Psoas muscle (tissue), 8 donors: ENCODE results near the gene NUDT19. TPM values are rescaled to one million over a fixed set of nuclear protein-coding genes. Genes with fewer than 3 reads are reported as not detected.

Experiments used
- ATAC-seq, 4 donors: fragments of 200-7000 bp; cut with Tn5 transposase; one replicate each; pipeline ENCODE4 v1.9.1; 2020; ENCODE audit warnings: moderate library complexity in 3 of 4, mild to moderate bottlenecking in 2 of 4
- DNase-seq, 2 donors: peaks; one replicate each; pipeline ENCODE4 v3.0.0-alpha.2; 2020
- H3K27ac ChIP-seq: fragments of 200-600 bp; one replicate; pipeline ENCODE4 v1.8.0; 2022
- H3K27me3 ChIP-seq, 3 donors: fragments of 200-600 bp in 1 of 3; one replicate each; pipeline versions ENCODE4 v1.6.1 to v1.8.0; 2013 to 2022; ENCODE audit warnings: low read length in 2 of 3, mild to moderate bottlenecking in 2 of 3, moderate library complexity in 1 of 3; ENCODE audit not compliant: insufficient read depth in 3 of 3
- H3K36me3 ChIP-seq, 2 donors: fragments of 200-600 bp in 1 of 2; one replicate each; pipeline versions ENCODE4 v1.6.1 to v1.8.0; 2013 to 2022; ENCODE audit warnings: low read depth in 1 of 2, mild to moderate bottlenecking in 1 of 2, moderate library complexity in 1 of 2; ENCODE audit not compliant: insufficient read depth in 1 of 2
- H3K4me1 ChIP-seq: fragments of 200-600 bp; one replicate; pipeline ENCODE4 v1.8.0; 2022
- H3K4me3 ChIP-seq: fragments of 200-600 bp; one replicate; pipeline ENCODE4 v1.8.0; 2022; ENCODE audit warnings: mild to moderate bottlenecking
- H3K9me3 ChIP-seq: fragments of 200-600 bp; one replicate; pipeline ENCODE4 v1.8.0; 2022
- WGBS, 3 donors: extraction: QIAGEN DNeasy Blood & Tissue Kit; methylation state at CpG; one replicate each; pipeline versions ENCODE4 v1.1.6 to v1.1.7; 2013; 5-methylcytosine and 5-hydroxymethylcytosine counted together
- intact Hi-C, 2 donors: fragments of 100-400 bp; cut with DNase I; formaldehyde crosslinking; loops; one replicate each; pipeline versions ENCODE4 v1.11.0 to v1.14.2; 2022
- polyA plus RNA-seq, 3 donors: library from polyadenylated mRNA; stranded (reverse); fragments of 200-250 nt; gene quantifications; one replicate each; pipeline ENCODE4 v1.2.3, GENCODE V29; 2013
- total RNA-seq, 4 donors: library from RNA; stranded (reverse); fragmentation: NEBNext Ultra II Directional in 2 of 4; extraction: Animal tissue kit (Norgen Biotek cat#: 25700) in 2 of 4; gene quantifications; one replicate each; pipeline versions ENCODE4 v1.2.1 to v1.2.4, GENCODE V29; 2021 to 2023
- TF ChIP-seq, protein P1 (sequence below): fragments of 200-600 bp; IDR thresholded peaks from one replicate; pipeline ENCODE4 v1.8.0; 2022; ENCODE audit warnings: antibody characterized with exemption
- donor health status: healthy with polysubstance abuse.
- donor health status: DM: no; HTN: no; CAD: no; lungs with moderate emphysema.
- donor health status: Bipolar disorder and iron deficiency.
- donor health status: healthy.
- donor health status: DM: yes; HTN: yes; CAD: no.
- donor health status: DM: no; HTN: no; CAD: no.
- donor health status: DM: no; HTN: no; CAD: no.
- donor health status: DM: yes; HTN: yes; CAD: no.

Gene NUDT19
- total and polyA plus RNA-seq, 7 donors = 10.7 to 27.5 (median 17.4) TPM

DNA sequence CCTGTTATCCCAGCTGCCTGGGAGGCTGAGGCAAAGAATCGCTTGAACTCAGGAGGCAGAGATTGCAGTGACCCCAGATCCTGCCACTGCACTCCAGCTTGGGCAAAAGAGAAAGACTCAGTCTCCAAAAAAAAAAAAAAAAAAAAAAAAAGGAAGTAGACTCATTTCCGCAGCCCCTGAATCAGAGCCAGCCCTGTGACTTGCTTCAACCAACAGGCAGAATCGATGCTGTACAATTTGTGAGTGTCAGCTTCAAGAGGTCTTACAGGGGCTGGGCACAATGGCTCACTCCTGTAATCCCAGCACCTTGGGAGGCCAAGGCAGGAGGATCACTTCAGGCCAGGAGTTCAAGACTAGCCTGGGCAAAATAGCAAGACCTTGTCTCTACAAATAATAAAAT, 29.4 kb upstream of the NUDT19 start:
- WGBS, 3 donors = 48 to 67% (median 63%) methylated on average over 3 of the region's 3 CpGs
- Histone ChIP-seq H3K9me3 (no peaks in the 10 kb centered on the region), H3K4me1 (peaks cover 5% of the 10 kb centered on the region), H3K4me3 (no peak overlapping the region), H3K36me3 (peaks cover 0 to 11% of the 10 kb centered on the region in 2 donors), H3K27me3 (no peaks in the 10 kb centered on the region), H3K27ac (no peak overlapping the region)
- DNase-seq = peak in 1 of 2 donors; percentile 45
- TF ChIP-seq, protein P1, sequence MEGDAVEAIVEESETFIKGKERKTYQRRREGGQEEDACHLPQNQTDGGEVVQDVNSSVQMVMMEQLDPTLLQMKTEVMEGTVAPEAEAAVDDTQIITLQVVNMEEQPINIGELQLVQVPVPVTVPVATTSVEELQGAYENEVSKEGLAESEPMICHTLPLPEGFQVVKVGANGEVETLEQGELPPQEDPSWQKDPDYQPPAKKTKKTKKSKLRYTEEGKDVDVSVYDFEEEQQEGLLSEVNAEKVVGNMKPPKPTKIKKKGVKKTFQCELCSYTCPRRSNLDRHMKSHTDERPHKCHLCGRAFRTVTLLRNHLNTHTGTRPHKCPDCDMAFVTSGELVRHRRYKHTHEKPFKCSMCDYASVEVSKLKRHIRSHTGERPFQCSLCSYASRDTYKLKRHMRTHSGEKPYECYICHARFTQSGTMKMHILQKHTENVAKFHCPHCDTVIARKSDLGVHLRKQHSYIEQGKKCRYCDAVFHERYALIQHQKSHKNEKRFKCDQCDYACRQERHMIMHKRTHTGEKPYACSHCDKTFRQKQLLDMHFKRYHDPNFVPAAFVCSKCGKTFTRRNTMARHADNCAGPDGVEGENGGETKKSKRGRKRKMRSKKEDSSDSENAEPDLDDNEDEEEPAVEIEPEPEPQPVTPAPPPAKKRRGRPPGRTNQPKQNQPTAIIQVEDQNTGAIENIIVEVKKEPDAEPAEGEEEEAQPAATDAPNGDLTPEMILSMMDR = no peak
- no peak for ATAC-seq
- intact Hi-C loops = no loop called here

DNA sequence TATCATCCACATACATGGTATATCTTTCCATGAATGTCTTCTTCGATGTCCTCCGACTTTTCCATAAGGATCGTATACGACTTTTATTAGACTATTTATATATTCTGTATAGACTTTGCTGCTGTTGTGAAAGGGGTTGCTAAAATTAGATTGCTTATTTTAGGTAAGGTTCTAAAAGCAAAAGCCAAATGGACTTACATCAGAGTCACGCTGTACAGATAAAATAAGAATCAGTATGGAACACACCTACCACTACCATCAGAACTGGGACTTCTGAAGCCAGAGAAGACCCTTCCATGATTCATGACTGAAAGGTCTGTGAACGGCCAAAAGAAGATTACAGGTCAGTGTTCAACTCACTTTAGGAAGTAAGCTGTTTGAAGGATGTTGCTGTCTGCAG, 25.5 kb upstream of the NUDT19 start:
- ATAC-seq (peak; percentile 54 to 84 (median 70)), DNase-seq (no peak)
- Histone ChIP-seq H3K27ac (peak overlapping the region; percentile 57), H3K36me3 (peaks cover 0 to 5% of the 10 kb centered on the region in 2 donors), H3K4me3 (peak overlapping the region; percentile 33), H3K4me1 (peaks cover 12% of the 10 kb centered on the region), H3K9me3 (no peaks in the 10 kb centered on the region), H3K27me3 (no peaks in the 10 kb centered on the region)
- 29 to 50% (median 32%) methylated on average over 6 of the region's 6 CpGs for WGBS, 3 donors
- TF ChIP-seq, protein P1 = no peak
- intact Hi-C loops = no loop called here

DNA sequence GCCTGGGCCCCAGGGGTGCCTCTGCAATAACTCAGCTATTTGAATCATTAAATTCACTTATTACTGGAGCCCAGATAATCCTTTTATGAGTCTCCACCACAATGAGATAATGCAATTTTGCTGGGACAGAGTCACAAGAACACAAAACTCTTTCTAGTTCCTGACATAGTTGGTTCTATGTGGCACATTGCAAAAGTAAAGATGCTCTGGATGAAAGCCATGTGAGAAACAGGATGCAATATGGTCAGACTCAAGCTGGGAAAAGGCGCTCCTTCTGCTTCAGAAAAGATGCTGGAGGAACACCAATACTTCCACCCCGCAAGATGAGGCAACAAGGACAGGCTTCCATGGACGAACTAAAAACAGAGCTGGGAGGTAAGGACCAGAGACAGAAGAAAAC, 22.3 kb upstream of the NUDT19 start:
- ATAC-seq (no peak), DNase-seq (no peak)
- Histone ChIP-seq H3K27me3 (no peaks in the 10 kb centered on the region), H3K4me1 (peaks cover 35% of the 10 kb centered on the region), H3K36me3 (peaks cover 0 to 5% of the 10 kb centered on the region in 2 donors), H3K27ac (no peak overlapping the region), H3K4me3 (no peak overlapping the region), H3K9me3 (no peaks in the 10 kb centered on the region)
- TF ChIP-seq, protein P1 = no peak
- intact Hi-C loops = no loop called here
- WGBS, 3 donors = 77 to 84% (median 81%) methylated on average over 3 of the region's 3 CpGs

DNA sequence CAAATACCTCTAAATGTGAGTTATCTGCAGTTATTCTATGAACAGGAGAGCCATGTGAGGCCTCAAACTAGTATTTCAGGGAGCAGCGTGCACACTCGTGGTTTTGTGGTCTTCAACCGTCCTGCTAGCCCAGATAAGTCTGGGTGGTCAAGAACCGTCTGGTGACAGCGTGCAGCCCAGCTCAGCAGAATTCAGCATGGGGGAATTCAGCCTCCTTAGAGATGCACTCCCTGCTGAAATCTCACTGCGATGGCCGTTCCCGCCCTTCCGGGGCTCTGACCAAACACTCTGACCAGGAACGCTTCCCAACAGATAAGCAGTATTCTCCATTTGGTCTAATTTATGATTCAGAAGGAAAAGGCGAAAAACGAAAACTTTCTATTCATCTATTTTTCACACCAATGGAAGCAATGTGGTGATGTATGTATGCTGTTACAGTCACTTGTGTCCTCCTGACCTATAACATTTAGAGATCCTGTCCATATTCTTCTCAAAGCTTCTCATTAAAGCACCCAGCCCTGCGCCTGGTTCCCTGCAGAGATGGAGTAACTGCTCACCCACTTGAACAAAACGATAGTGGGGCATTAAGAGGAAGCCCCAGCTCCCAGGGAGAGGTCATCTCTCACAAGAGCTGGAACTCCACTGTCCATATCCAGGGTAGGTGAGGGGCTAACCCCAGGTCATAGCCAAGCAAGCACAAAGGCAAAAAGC, 19.6 kb upstream of the NUDT19 start:
- peak in 1 of 2 donors; percentile 19 for DNase-seq
- intact Hi-C loops = loop anchor here in 1 of 2 donors (10.0 kb wide), 2 partner anchors 87 to 267 kb away; partner anchors contain the start of genes DPY19L3 and PDCD5
- 73 to 85% (median 76%) methylated on average over 14 of the region's 14 CpGs for WGBS, 3 donors
- Histone ChIP-seq H3K36me3 (peaks cover 0 to 5% of the 10 kb centered on the region in 2 donors), H3K9me3 (no peaks in the 10 kb centered on the region), H3K4me1 (peaks cover 36% of the 10 kb centered on the region), H3K4me3 (no peak overlapping the region), H3K27me3 (peaks cover 0 to 3% (median 0%) of the 10 kb centered on the region in 3 donors), H3K27ac (no peak overlapping the region)
- ATAC-seq = no peak
- TF ChIP-seq, protein P1 = no peak
